DMS114 treated with DMSO at 0.1 percent for 48 hours (cell line): ENCODE results near the gene SLC46A3.
"Not testable (repeated sequence)": the region's sequence is repeated elsewhere in the genome, so short reads cannot be mapped to it uniquely, and the experiment has no call there.

Experiments
- DNase-seq: peaks from one replicate; lab custom pipeline; 2025; ENCODE audit not compliant: unreplicated experiment; lab: John Stamatoyannopoulos, UW

SLC46A3 gene, protein sequence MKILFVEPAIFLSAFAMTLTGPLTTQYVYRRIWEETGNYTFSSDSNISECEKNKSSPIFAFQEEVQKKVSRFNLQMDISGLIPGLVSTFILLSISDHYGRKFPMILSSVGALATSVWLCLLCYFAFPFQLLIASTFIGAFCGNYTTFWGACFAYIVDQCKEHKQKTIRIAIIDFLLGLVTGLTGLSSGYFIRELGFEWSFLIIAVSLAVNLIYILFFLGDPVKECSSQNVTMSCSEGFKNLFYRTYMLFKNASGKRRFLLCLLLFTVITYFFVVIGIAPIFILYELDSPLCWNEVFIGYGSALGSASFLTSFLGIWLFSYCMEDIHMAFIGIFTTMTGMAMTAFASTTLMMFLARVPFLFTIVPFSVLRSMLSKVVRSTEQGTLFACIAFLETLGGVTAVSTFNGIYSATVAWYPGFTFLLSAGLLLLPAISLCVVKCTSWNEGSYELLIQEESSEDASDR

DNA sequence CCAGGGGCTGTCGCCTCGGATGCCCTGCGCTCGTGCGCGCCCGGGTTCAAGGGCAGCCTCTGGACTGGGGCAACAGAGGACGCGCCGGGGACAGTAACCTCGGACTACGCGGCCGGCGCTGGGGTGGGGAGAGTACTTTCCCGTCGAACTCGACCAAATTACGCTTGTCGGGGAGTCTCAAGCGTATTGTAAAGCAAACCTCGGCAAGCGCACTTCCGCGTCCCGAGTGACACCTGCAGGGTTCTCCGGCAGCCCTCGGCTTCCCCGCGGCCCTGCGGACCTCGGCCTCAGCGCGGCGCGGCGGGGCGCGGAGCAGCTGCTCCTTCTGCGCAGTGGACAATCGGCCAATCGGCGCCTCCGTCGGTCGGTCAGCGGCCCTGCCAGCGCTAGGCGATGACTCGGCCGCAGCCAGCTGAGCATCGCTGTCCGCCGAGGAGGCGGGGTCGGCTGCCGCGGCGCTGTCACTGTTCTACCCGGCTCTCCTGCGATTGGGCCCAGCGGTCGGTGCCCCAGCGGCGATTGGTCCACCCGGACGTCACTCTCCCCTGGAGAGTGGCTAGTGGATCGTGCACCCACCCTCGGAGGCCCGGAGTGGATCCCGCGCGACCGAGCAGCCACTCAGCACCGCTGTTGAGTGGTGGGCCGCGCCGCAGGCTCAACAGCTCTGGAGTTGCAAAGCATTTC lies at the start of gene SLC46A3:
Gene SLC46A3 (minus strand): TSS at position 428 of the 684 bp plus-strand sequence. CDS start 972 bp downstream, outside the sequence.
- DNase-seq: peak; percentile 73

DNA sequence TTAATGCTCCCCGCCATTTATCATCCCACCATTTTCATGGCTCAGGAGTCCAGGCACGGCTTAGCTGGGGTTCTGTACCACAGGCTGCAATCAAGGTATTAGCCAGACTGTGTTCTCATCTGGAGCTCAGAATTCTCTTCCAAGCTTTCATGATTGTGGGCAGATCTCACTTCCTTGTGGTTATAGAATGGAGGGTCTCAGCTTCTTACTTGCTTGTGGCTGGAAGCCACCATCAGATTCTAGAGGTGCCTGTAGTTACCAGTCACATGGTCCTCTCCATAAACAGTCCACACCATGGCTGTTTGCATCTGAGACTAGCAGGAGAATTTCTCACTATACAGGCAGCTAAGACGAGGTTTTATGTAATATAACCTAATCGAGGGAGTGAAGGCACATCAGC lies 45.1 kb upstream of the SLC46A3 start:
- DNase-seq: no peak

DNA sequence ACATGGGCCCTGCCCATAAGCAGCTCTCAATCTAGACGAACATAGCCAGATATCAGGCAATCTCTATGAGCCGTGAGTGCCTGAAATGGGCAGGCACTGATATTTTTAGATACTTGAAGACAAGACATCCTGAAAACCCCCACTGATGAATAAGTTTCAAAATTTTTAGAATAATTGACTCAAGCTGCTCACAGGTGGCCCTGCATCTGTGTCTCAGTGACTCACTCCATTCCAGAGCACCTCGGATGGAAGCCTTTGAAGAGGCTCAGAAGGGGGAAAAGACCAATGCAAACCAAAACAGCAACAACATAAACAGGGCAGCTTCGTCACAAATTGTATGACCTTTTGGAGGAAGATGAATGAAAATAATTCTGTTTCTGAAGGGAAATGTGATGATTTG lies 42.8 kb upstream of the SLC46A3 start:
- no peak for DNase-seq

DNA sequence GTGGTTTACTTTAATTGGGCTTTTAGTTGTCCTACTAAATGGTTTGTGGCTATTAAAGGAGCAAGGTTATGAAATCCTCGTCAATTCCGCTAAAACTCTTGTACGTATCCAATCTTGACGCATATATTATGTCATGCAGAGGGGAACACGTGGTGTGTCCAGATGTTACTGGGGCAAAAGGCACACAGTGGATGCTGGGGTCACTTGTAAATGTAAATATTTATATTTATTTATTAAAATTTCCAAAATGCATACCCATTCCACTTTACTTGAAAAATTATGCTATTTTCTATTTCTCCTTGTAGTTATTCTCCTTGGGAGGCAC lies 36.7 kb upstream of the SLC46A3 start:
- no peak for DNase-seq

DNA sequence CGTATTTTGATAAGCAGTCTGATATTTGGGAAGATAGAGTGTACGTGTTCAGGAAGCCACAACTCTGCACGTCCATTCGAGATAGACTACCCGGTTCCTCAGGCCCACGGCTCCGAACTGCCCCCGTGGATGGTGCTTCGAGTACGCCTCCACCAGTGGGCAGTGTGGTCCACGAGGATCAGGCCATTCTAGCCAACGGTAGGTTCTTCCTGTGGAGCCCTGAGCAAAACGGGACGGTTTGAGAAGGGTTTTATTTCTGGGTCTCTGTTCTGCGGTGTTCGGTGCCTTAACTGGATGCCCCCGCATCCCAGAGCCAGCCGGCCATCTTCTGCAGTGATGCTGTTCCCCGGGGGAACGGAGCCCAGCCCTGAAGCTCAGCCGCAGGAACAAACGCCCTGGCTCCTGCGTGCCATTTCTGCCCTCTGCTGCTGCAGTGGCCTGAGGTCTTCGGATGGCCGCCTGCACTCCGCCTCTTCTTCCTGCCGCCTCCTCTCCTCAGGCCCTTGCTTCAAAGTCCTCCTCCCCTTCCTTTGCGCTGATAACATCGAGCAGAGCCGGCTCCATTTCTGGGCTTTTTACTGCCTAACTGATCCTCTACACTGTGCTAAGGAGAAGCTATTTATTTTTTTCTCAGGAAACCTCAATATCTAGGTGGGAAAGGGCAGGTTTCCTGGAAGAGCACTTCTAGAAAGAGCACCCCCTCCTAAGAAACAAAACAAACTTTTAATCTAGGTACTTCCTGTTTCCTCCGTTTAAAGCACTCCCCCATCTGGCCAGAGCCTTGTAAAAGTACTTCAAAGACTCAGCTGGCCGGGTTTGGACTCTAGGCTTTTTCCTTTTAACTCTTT lies 36.2 kb upstream of the SLC46A3 start:
- peak; percentile 12 for DNase-seq

DNA sequence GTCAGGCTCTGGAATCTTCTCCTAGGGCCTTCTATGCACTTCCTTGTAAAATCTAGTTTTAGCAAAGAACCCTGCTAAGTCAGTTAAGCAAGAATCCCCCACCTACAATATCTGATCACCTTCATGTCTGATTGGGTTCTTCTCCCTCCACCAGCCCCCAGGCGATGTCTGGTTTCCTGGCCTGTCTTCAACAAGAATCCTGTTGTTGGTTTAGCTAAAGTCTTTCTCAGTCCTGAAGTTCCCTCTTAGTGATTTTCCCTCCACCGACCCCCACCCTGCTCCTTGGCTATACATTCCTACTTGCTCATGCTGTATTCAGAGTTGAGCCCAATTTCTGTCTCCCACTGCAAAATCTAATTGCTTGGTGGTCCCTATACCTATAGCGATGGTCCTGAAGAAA lies 35.2 kb upstream of the SLC46A3 start:
- DNase-seq: no peak

DNA sequence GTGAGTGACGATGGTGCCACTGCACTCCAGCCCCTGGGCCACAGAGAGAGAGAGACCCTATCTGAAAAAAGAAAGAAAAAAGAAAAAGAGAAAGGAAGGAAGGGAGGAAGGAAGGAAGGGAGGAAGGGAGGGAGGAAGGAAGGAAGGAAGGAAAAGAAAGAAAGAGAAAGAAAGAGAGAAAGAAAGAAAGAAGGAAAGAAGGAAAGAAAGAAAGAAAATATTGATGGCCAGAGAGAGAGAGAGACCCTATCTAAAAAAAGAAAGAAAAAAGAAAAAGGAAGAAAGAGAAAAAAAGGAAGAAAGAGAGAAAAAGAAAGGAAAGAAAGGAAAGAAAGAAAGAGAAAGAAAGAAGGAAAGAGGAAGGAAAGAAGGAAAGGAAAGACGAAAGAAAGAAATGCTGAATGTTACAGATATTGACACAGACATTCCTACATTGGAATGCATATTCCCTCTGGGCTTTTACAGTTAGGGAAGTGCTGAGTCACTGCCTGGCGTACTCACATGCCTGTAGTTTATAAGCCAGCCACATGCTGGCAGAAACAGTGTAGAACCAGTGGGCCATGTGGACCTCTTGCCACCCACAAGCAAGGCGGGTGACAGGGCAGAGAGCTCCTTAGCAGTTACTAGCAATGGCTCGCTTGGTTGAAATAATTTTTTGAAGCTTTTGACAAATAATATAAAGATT lies 34.6 kb upstream of the SLC46A3 start:
- no peak for DNase-seq

DNA sequence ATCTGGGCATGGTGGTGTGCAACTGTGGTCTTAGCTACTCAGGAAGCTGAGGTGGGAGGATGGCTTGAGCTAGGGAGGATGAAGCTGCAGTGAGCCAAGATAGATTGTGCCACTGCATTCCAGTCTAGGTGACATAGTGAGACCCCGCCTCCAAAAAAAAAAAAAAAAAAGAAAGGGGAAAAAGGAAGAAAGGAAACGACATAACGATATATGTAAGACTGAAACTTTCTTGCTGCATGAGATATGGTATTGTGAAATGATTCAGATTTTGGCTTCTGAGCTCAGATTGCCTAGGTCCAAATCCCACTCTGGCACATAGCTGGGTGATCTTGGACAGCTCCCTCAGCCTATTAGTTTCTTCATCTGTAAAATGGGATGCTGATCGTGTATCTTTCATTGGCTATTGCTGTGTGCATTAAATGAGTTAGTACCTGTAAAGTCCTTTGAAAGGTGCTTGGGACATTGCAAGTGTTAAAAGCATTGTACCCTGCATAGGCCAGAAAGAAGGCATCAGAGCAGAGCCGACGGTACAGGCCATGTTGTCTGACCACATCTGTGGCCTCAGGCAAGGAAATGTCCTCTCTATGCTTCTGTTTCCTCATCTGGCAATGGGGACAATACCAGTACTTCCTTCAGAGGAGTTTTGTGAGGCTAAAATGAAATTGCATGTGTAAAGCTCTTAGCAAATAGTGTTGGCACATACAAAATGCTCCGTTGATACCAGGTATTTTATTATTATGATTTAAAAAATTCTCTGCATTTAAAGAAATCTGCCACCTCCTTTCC lies 32.6 kb upstream of the SLC46A3 start:
- DNase-seq: no peak

DNA sequence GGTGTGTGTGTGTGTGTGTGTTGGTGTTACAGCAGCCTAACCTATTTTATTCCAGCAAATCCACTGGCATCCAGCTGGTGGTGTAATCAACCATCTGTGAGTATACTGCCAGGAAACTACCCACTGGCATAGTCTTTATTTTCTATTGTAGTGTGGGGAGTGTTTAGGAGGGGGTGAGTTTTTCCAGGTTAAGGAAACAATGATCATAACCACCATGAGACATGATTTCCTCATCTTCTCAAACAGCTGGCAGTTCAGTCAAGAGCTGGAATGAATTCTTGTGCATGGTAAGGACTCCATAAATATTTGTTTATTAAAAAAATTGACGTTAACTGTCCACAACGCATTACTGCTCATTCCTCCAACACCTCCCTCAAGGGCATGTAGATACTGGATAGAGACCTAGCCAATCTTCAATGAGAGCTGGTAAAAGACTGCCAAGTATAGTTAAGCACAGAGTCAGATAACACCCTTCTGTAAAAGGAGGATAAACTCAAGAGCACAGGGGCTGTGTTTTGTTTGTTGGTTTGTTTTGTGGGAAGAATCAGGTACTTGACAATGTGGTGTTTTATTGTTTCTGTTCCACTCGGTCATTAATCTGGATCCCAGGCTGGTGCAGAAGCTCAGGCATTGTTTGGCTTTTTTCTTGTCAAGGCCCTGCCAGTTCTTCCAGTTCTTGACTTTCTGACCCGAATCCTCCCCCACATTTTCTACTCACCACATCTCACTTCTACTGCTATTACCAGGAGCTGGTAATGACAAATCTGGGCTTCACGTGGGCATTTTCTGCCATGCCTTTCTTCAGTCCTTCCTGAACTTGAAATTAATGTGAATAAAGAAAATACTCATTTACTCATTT lies 31.6 kb upstream of the SLC46A3 start:
- no peak for DNase-seq

DNA sequence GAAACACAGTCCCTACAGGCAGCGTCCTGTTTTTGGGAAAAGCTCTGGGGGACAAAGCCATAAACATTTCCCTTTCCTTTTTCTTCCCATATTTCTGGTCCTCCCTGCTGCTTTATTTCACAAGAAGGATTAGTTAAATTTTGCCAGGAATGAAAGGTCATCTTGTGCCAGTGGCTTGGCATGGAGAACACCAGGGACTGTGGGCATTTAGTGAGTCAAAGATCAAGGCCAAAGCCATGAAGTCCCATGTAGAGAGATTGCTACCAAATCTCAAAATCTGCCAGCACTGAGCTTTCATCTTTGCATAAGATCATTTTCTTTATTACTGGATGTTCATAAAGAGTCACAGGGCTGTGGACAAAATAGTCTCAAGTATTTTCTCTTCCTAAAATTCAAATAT lies 29.1 kb upstream of the SLC46A3 start:
- DNase-seq: no peak

DNA sequence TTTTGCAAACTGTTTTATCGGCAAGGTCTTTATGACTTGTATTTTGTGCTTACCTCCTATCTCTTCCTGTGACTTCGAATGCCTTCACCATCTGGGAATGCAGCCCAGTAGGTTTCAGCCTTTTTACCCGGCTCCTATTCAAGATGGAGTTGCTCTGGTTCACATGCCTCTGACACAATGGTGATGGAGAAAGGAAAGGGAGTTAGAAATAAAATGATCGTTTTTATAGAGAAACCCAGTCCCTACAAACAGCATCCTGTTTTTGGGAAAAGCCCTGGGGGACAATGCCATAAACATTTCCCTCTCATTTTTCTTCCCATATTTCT lies 27.5 kb upstream of the SLC46A3 start:
- no peak for DNase-seq

DNA sequence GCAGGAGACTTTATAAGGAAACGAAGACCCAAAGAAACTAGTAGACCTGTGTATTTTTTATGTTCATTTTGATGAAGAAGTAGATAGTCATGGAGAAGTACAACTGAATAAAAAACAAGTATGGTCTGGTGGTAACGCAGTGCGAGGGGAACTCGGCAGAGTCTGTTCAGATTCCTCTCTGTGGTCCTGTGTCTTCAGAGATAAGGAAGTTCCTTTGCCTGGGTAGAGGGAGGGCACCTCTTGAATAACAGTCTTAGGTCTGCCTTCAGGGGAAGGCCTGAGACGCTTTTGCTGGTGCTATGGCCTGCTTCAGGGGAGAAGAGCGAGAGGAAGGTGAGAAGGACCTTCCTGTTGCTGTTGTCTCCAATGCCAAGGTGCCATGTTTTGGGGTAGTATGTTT lies 25.9 kb upstream of the SLC46A3 start:
- no peak for DNase-seq

DNA sequence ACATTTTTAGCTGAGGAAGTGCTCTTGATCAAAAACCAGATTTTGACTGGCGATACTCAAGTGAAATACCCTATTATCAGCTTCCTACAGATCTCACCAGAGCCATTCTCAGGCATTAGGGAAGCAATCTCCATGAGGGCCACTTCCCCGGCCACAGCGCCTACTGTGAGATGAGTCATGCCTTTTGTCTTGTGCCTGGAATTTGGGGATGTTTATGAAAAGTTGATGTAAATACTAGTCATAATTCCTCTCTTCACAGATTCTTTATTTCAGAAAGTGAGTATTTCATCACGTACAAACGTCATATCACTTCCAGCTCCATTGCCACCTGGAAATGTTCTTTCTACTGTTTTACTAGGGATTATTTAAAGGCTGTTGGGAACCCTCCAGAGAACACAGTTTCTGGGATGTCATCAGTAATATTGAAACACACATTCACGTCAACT lies 25.3 kb upstream of the SLC46A3 start:
- no peak for DNase-seq

DNA sequence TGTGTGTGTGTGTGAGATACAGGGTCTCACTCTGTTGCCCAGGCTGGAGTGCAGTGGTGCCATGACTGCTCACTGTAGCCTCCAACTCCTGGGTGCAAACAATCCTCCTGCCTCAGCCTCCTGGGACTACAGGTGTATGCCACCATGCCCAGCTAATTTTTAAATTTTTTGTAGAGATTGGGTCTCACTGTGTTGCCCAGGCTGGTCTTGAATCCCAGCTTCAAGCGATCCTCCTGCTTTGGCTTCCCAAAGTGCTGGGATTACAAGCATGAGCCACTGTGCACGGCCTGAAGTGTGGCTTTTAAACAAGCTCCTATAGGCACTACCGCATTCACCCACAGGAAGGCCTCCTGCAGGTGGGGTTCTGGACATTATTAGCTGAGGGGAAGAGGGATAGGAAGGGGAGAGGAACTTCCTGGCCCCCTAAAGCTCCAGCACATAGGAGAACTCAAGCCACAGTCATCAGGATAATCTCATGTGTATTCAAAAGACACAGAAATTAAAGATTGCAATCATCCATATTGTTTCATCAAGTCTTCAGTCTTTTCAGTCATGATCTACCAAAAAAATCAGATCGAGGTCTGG lies 24.8 kb upstream of the SLC46A3 start:
- DNase-seq: no peak

DNA sequence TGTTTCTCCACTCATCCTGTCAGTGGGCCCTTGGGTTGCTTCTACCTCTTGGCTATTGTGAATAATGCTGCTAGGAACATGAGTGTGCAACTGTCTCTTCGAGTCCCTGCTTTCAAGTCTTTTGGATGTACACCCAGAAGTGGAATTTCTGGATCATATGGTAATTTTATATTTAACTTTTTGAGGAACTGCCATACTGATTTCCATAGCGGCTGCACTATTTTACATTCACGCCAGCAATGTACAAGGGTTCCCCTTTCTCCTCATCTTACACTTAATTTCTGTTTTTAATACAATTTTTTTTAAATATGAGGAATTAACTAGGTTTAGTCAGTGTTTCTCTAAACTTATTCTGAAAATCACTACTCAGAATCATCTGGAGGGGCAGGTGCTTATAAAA lies 24.2 kb upstream of the SLC46A3 start:
- no peak for DNase-seq

DNA sequence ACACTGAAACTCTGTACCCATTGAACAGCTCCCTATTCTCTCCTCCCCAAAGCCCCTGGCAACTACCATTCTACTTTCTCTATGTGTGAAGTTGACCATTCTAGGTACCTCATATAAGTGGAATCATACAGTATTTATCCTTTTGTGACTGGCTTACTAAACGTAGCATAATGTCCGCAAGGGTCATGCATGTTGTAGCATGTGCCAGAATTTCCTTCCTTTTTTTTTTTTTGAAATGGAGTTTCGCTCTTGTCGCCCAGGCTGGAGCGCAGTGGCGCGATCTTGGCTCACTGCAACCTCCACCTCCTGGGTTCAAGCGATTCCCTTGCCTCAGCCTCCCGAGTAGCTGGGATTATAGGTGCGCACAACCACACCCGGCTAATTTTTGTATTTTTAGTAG lies 23.7 kb upstream of the SLC46A3 start:
- not testable (repeated sequence) for DNase-seq

DNA sequence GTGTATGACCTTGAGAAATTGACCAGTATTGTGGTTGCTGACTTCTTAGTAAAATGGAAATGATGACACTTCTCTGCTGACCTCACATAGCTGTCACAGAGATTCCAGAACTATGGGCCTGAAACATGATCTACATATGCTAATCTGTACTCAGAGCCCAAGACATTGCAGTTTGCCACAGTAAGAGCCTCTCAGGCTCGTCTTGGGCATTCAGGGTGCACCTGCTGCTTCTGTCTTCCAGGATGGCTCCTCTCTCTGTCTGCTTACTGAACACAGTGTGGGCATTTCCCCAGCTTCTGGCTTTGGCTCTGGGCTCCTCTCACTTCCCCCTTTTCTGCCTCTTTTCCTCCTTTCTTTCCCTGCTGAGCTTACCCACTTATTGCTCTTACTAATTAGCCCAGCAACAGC lies 22.3 kb upstream of the SLC46A3 start:
- no peak for DNase-seq

DNA sequence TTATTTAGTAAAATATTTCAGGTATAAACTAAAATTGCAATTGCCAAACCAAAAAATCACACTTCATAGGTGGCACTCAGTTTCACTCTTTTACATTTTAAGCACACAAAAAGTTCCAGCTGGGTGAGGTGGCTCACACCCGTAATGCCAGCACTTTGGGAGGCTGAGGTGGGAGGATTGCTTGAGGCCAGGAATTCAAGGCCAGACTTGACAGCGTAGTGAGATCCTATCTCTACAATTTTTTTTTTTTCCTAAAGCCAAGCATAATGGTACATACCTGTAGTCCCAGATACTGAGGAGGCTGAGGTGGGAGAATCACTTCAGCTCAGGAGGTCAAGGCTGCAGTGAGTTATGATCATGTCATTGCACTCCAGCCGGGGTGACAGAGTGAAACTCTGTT lies 20.6 kb upstream of the SLC46A3 start:
- DNase-seq: no peak

DNA sequence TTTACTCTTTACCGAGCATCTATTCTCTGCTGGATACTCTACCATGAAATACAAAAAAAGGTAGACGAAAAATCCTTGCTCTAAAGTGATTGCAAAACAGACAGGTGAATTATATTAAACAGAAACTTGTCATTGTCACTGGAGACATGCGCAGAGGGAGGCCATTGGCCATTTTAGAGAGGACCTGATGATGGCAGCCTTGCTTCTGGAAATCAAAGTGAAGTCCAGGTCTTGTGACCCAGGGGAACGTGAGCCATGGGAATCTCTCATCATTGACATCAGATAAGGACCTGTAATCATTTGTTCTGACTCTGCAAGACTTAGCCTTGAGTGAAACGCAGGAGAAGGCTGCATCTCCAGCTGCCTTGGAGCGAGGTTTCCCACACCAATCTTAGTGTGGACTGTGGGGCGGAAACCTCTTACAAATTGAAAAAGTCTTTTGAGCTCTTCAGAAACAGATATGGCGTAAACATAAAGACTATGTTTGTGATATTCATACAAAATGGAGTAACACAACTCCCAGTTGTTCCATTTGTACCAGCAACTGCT lies 16.8 kb upstream of the SLC46A3 start:
- no peak for DNase-seq
